Neural cell (in vitro differentiated cells): ENCODE measurements around the gene ZNF768. TPM values are rescaled to one million over a fixed set of nuclear protein-coding genes. Genes with fewer than 3 reads are reported as not detected.
"Not testable (repeated sequence)": the region's sequence is repeated elsewhere in the genome, so short reads cannot be mapped to it uniquely, and the experiment has no call there.

Source experiments
- H2AFZ ChIP-seq: fragments of 200-600, 300-800 bp; sonication (generic), shearing (Covaris generic); 2 replicates; pipeline ENCODE4 v1.6.0; 2014; ENCODE audit warnings: low read depth, mild to moderate bottlenecking, antibody characterized with exemption, low read length, moderate library complexity
- H3F3A ChIP-seq: fragments of 200-600 bp; shearing (Covaris generic); 2 replicates; pipeline ENCODE4 v1.6.1; 2016; ENCODE audit warnings: mild to moderate bottlenecking, moderate library complexity, mixed read lengths, antibody characterized with exemption, low read length; ENCODE audit not compliant: insufficient read depth, poor library complexity, severe bottlenecking
- H3K27ac ChIP-seq: fragments of 200-600, 300-800 bp; sonication (generic), shearing (Covaris generic); 2 replicates; pipeline ENCODE4 v1.5.1; 2014; ENCODE audit warnings: mild to moderate bottlenecking, low read length, moderate library complexity
- H3K27me3 ChIP-seq: fragments of 300-800, 200-600 bp; sonication (generic), shearing (Covaris generic); 2 replicates; pipeline ENCODE4 v1.6.0; 2014; ENCODE audit warnings: mild to moderate bottlenecking, low read depth, low read length, moderate library complexity; ENCODE audit not compliant: insufficient read depth
- H3K36me3 ChIP-seq: fragments of 300-800, 200-600 bp; sonication (generic), shearing (Covaris generic); 2 replicates; pipeline ENCODE4 v1.5.1; 2014; ENCODE audit warnings: mild to moderate bottlenecking, antibody characterized with exemption, low read length, moderate library complexity; ENCODE audit not compliant: insufficient read depth
- H3K4me2 ChIP-seq: fragments of 300-800, 200-600 bp; sonication (generic), shearing (Covaris generic); 2 replicates; pipeline ENCODE4 v1.6.0; 2014; ENCODE audit warnings: mild to moderate bottlenecking, low read length
- H3K4me3 ChIP-seq: fragments of 300-800, 200-600 bp; sonication (generic), shearing (Covaris generic); 2 replicates; pipeline ENCODE4 v1.5.1; 2014; ENCODE audit warnings: mild to moderate bottlenecking, low read length, moderate library complexity
- H3K79me2 ChIP-seq: fragments of 200-600 bp; shearing (Covaris generic); replicated peaks from 2 replicates; pipeline ENCODE4 v1.6.0; 2014; ENCODE audit warnings: mild to moderate bottlenecking, low read length, moderate library complexity; ENCODE audit not compliant: insufficient read depth
- H3K9ac ChIP-seq: fragments of 300-800, 200-600 bp; sonication (generic), shearing (Covaris generic); 2 replicates; pipeline ENCODE4 v1.6.1; 2016; ENCODE audit warnings: mild to moderate bottlenecking, low read length, mixed read lengths
- H3K9me2 ChIP-seq: fragments of 200-600 bp; shearing (Covaris generic); 2 replicates; pipeline ENCODE4 v1.6.1; 2016; ENCODE audit warnings: mild to moderate bottlenecking, low read length, mixed read lengths; ENCODE audit not compliant: insufficient read depth
- H3K9me3 ChIP-seq: fragments of 200-600, 300-800 bp; sonication (generic), shearing (Covaris generic); 2 replicates; pipeline ENCODE4 v1.6.1; 2016; ENCODE audit warnings: mild to moderate bottlenecking, mixed run types, low read length, moderate library complexity, mixed read lengths
- H4K20me1 ChIP-seq: fragments of 200-600 bp; shearing (Covaris generic); 2 replicates; pipeline ENCODE4 v1.6.1; 2016; ENCODE audit warnings: mild to moderate bottlenecking, mixed run types; ENCODE audit not compliant: insufficient read depth
- EP300 ChIP-seq: fragments of 450-650 bp; conservative IDR thresholded peaks from 2 replicates; pipeline ENCODE4 v1.6.1; 2014; ENCODE audit warnings: antibody characterized with exemption, mild to moderate bottlenecking, moderate library complexity; ENCODE audit not compliant: poor library complexity, severe bottlenecking
- EZH2 ChIP-seq: fragments of 200-600, 300-800 bp; shearing (Covaris generic), sonication (generic); IDR thresholded peaks from 2 replicates; pipeline ENCODE4 v1.6.1; 2014; ENCODE audit warnings: antibody characterized with exemption, low read length, borderline replicate concordance, mild to moderate bottlenecking; ENCODE audit not compliant: insufficient read depth, poor library complexity, severe bottlenecking
- MXI1 ChIP-seq: fragments of 450-650 bp; conservative IDR thresholded peaks from 2 replicates; pipeline ENCODE4 v1.6.1; 2014; ENCODE audit warnings: antibody characterized with exemption, mild to moderate bottlenecking; ENCODE audit not compliant: poor library complexity, severe bottlenecking
- POLR2AphosphoS5 ChIP-seq: IDR thresholded peaks from 2 replicates; pipeline ENCODE4 v1.6.1; 2012
- RAD21 ChIP-seq: fragments of 450-650 bp; conservative IDR thresholded peaks from 2 replicates; pipeline ENCODE4 v1.6.1; 2014; ENCODE audit warnings: antibody characterized with exemption, mild to moderate bottlenecking, moderate library complexity
- SMC3 ChIP-seq: fragments of 450-650 bp; conservative IDR thresholded peaks from 2 replicates; pipeline ENCODE4 v1.6.1; 2014; ENCODE audit warnings: antibody characterized with exemption, mild to moderate bottlenecking, moderate library complexity; ENCODE audit not compliant: poor library complexity
- TAF1 ChIP-seq: IDR thresholded peaks from 2 replicates; pipeline ENCODE4 v1.6.1; 2012; ENCODE audit warnings: low read depth
- polyA plus RNA-seq: library from polyadenylated mRNA; depleted of rRNA; stranded (reverse); fragments of >200 nt; gene quantifications from 2 replicates; pipeline ENCODE4 v1.2.3, GENCODE V29; 2014
- TF ChIP-seq, protein P1 (sequence below): fragments of 450-650 bp; IDR thresholded peaks from 2 replicates; pipeline ENCODE4 v1.5.1; 2014; ENCODE audit warnings: antibody characterized with exemption, mild to moderate bottlenecking, moderate library complexity; ENCODE audit not compliant: poor library complexity, severe bottlenecking
- TF ChIP-seq, protein P2 (sequence below): IDR thresholded peaks from 2 replicates; pipeline ENCODE4 v1.6.1; 2012; ENCODE audit warnings: borderline replicate concordance

The ZNF768 gene
- polyA plus RNA-seq, 1 donor from 2014 or later, result 54.4 TPM

DNA sequence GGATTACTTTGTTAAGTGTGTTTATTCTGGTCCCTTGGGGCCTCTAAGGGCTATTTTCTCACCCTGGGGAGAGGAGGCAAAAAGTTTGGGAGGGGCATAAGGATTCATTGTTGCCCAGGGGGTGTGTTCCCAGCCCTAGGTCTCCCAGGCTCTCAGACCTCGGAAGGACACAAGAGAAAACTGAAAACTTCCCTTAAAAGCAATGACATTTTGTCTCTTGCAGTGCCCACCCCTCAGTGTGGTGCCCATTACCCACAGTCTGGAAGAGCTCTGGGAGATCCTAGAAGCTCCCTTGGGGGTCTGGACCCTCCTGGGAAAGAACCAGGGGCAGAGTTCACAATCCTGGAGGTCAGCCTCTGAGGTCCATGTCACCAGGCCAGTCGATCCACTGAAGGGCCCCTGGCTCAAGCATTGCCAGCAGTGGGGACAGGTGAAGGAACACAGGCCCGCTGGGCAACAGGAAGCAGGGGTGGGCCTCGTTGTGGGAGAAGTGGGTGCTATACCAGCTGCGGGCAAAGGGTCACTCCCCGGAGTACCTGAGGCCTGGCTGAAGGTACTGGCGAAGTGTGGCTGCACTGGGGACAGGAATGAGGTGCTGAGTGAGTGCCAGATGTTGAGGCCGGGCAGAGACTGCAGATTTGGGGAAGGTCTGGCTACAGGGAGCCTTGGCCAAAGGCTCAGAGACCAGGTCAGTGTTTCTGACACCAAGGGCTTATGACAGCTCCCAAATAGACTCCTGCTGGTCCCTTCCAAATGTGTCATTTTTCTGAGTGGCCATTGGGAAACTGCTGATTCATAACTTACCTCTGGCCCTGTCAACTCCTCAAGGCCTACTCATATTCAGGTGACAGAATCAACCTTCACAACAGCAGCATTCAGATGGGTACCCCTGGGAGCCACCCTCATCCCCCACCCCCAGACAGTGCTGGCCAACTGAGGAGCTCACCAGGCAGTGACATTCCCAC is 12.9 kb upstream of the ZNF768 start:
- Histone ChIP-seq H4K20me1 (no peaks in the 10 kb centered on the region), H3K4me3 (no peak overlapping the region), H3K36me3 (no peaks in the 10 kb centered on the region), H3K9me3 (no peaks in the 10 kb centered on the region), H3K79me2 (peaks cover 6% of the 10 kb centered on the region), H3K9me2 (no peaks in the 10 kb centered on the region), H3K4me2 (no peak overlapping the region), H2AFZ (no peak overlapping the region), H3K27me3 (no peaks in the 10 kb centered on the region), H3K9ac (no peak overlapping the region), H3F3A (peaks cover 6% of the 10 kb centered on the region), H3K27ac (no peak overlapping the region)
- TF ChIP-seq, protein P1, sequence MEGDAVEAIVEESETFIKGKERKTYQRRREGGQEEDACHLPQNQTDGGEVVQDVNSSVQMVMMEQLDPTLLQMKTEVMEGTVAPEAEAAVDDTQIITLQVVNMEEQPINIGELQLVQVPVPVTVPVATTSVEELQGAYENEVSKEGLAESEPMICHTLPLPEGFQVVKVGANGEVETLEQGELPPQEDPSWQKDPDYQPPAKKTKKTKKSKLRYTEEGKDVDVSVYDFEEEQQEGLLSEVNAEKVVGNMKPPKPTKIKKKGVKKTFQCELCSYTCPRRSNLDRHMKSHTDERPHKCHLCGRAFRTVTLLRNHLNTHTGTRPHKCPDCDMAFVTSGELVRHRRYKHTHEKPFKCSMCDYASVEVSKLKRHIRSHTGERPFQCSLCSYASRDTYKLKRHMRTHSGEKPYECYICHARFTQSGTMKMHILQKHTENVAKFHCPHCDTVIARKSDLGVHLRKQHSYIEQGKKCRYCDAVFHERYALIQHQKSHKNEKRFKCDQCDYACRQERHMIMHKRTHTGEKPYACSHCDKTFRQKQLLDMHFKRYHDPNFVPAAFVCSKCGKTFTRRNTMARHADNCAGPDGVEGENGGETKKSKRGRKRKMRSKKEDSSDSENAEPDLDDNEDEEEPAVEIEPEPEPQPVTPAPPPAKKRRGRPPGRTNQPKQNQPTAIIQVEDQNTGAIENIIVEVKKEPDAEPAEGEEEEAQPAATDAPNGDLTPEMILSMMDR, result no peak
- TF ChIP-seq TAF1, result no peak
- no peak for TF ChIP-seq SMC3
- no peak for TF ChIP-seq RAD21
- no peak for TF ChIP-seq EP300
- TF ChIP-seq MXI1, result no peak
- no peak for TF ChIP-seq EZH2
- TF ChIP-seq, protein P2, sequence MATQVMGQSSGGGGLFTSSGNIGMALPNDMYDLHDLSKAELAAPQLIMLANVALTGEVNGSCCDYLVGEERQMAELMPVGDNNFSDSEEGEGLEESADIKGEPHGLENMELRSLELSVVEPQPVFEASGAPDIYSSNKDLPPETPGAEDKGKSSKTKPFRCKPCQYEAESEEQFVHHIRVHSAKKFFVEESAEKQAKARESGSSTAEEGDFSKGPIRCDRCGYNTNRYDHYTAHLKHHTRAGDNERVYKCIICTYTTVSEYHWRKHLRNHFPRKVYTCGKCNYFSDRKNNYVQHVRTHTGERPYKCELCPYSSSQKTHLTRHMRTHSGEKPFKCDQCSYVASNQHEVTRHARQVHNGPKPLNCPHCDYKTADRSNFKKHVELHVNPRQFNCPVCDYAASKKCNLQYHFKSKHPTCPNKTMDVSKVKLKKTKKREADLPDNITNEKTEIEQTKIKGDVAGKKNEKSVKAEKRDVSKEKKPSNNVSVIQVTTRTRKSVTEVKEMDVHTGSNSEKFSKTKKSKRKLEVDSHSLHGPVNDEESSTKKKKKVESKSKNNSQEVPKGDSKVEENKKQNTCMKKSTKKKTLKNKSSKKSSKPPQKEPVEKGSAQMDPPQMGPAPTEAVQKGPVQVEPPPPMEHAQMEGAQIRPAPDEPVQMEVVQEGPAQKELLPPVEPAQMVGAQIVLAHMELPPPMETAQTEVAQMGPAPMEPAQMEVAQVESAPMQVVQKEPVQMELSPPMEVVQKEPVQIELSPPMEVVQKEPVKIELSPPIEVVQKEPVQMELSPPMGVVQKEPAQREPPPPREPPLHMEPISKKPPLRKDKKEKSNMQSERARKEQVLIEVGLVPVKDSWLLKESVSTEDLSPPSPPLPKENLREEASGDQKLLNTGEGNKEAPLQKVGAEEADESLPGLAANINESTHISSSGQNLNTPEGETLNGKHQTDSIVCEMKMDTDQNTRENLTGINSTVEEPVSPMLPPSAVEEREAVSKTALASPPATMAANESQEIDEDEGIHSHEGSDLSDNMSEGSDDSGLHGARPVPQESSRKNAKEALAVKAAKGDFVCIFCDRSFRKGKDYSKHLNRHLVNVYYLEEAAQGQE, result no peak
- TF ChIP-seq POLR2AphosphoS5, result no peak

DNA sequence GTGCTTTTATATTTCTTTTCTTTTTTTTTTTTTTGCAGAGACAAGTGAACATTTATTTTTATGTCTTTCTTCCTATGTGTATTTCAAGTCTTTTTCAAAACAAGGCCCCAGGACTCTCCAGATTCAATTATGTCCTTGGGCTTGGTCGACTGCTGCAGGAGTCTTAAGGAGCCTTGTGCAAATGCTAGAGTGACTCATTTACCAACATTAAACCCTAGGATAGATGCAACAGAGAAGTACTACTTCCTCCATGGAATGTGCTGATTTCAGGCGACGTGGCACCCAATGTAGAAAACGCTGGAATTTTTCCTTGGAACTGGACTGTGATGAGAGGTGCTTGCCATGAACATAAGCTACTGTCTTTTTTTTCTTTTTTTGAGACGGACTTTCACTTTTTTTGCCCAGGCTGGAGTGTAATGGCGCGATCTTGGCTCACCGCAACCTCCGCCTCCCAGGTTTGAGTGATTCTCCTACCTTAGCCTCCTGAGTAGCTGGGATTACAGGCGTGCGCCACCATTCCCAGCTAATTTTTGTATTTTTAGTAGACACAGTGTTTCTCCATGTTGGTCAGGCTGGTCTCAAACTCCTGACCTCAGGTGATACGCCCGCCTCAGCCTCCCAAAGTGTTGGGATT is 10.1 kb upstream of the ZNF768 start:
- peaks cover 11% of the 10 kb centered on the region for H3K79me2 ChIP-seq
- not testable (repeated sequence) for H3K9me3 ChIP-seq, H3K36me3 ChIP-seq, H3K27me3 ChIP-seq, H4K20me1 ChIP-seq, H3K9me2 ChIP-seq, H3K9ac ChIP-seq, H2AFZ ChIP-seq, H3F3A ChIP-seq, H3K27ac ChIP-seq
- peak overlapping the region; percentile 78 for H3K4me3 ChIP-seq
- H3K4me2 ChIP-seq, result peak overlapping the region; percentile 71
